Measurements from ENCODE around the gene H6PD.

H6PD gene

GRCh38 chr1:9314111-9314510, 79.5 kb downstream of the H6PD start:
- no peak overlapping the region for H3K4me3 ChIP-seq (replicated peaks in 1 of 2; ENCODE audit: low read depth in 2 of 2, low read length in 2 of 2)
- TF ChIP-seq CTCF (IDR thresholded peaks at IDR 0.05; ENCODE audit: low read depth, low read length), result no peak

GRCh38 chr1:9314711-9315379, 80.3 kb downstream of the H6PD start:
- TF ChIP-seq CTCF (IDR thresholded peaks at IDR 0.05; ENCODE audit: low read depth, low read length), result no peak
- no peak for DNase-seq (ENCODE audit: low read depth in 2 of 2)
- no peak overlapping the region for H3K4me3 ChIP-seq (replicated peaks in 1 of 2; ENCODE audit: low read depth in 2 of 2, low read length in 2 of 2)

More at GRCh38 chr1:9314111-9314510, 79.5 kb downstream of the H6PD start:
- DNase-seq (ENCODE audit: low read depth in 2 of 2), result no peak

GRCh38 chr1:9315411-9316079, 81.0 kb downstream of the H6PD start:
- TF ChIP-seq CTCF (IDR thresholded peaks at IDR 0.05; ENCODE audit: low read depth, low read length), result no peak
- H3K4me3 ChIP-seq (replicated peaks in 1 of 2; ENCODE audit: low read depth in 2 of 2, low read length in 2 of 2), result no peak overlapping the region
- peak; percentile 58 to 69 for DNase-seq (ENCODE audit: low read depth in 2 of 2)

GRCh38 chr1:9316080-9316444, 81.5 kb downstream of the H6PD start:
- TF ChIP-seq CTCF (IDR thresholded peaks at IDR 0.05; ENCODE audit: low read depth, low read length), result no peak
- DNase-seq (ENCODE audit: low read depth in 2 of 2), result no peak
- H3K4me3 ChIP-seq (replicated peaks in 1 of 2; ENCODE audit: low read depth in 2 of 2, low read length in 2 of 2), result no peak overlapping the region

GRCh38 chr1:9316512-9316911, 81.9 kb downstream of the H6PD start:
- no peak overlapping the region for H3K4me3 ChIP-seq (replicated peaks in 1 of 2; ENCODE audit: low read depth in 2 of 2, low read length in 2 of 2)

GRCh38 chr1:9317072-9317471, 82.5 kb downstream of the H6PD start:
- TF ChIP-seq CTCF (IDR thresholded peaks at IDR 0.05; ENCODE audit: low read depth, low read length), result no peak
- DNase-seq (ENCODE audit: low read depth in 2 of 2), result no peak

More at GRCh38 chr1:9316512-9316911, 81.9 kb downstream of the H6PD start:
- TF ChIP-seq CTCF (IDR thresholded peaks at IDR 0.05; ENCODE audit: low read depth, low read length), result no peak
- DNase-seq (ENCODE audit: low read depth in 2 of 2), result no peak

More at GRCh38 chr1:9317072-9317471, 82.5 kb downstream of the H6PD start:
- H3K4me3 ChIP-seq (replicated peaks in 1 of 2; ENCODE audit: low read depth in 2 of 2, low read length in 2 of 2), result no peak overlapping the region

Measured in cardiac fibroblast (primary cell).